Naive thymus-derived CD4-positive, alpha-beta T cell (primary cell): Measurements from ENCODE around the gene PFDN1. TPM values are rescaled to one million over a fixed set of nuclear protein-coding genes. Genes with fewer than 3 reads are reported as not detected.

ENCODE experiments used
- ATAC-seq: fragments of 150-1000 bp; cut with Tn5 transposase; 2 replicates; pipeline ENCODE4 v1.10.0; 2021; ENCODE audit warnings: mild to moderate bottlenecking, moderate library complexity
- CTCF ChIA-PET: fragments of 350-600 bp; sonication (Branson Sonifier 250); formaldehyde crosslinking; loops from one replicate; lab custom pipeline; 2021; ENCODE audit warnings: antibody characterized with exemption; lab: Charles Lee
- POLR2A ChIA-PET: fragments of 350-600 bp; sonication (Branson Sonifier 250); formaldehyde crosslinking; loops from one replicate; lab custom pipeline; 2021; ENCODE audit warnings: antibody characterized with exemption, inconsistent platforms; lab: Charles Lee
- DNase-seq, 9 donors: peaks; one replicate each; pipeline versions ENCODE4 v3.0.0 to v3.0.0-alpha.2; 2020 to 2022; ENCODE audit warnings: mixed read lengths in 1 of 9
- H3K27ac ChIP-seq: one replicate; pipeline ENCODE4 v1.7.0; 2013; ENCODE audit warnings: mild to moderate bottlenecking, low read depth, low read length, moderate library complexity
- H3K27me3 ChIP-seq, 2 donors: one replicate each; pipeline ENCODE4 v1.7.0; 2013; ENCODE audit warnings: low read length in 2 of 2, mild to moderate bottlenecking in 2 of 2, moderate library complexity in 2 of 2; ENCODE audit not compliant: control insufficient read depth in 2 of 2, insufficient read depth in 2 of 2
- H3K36me3 ChIP-seq, 3 experiments: 1 replicate in 2 of 3; 2 replicates in 1 of 3; pipeline ENCODE4 v1.7.0; 2013; ENCODE audit warnings: low read length in 3 of 3, mild to moderate bottlenecking in 3 of 3, moderate library complexity in 1 of 3; ENCODE audit not compliant: insufficient read depth in 3 of 3, control insufficient read depth in 2 of 3
- H3K4me1 ChIP-seq, 2 donors: one replicate each; pipeline ENCODE4 v1.7.0; 2013; ENCODE audit warnings: low read length in 2 of 2, mild to moderate bottlenecking in 2 of 2, moderate library complexity in 1 of 2; ENCODE audit not compliant: control insufficient read depth in 2 of 2, insufficient read depth in 2 of 2
- H3K4me3 ChIP-seq: 2 replicates; pipeline ENCODE4 v1.7.0; 2013; ENCODE audit warnings: mild to moderate bottlenecking, low read length
- H3K9me3 ChIP-seq, 3 experiments: 1 replicate in 2 of 3; 2 replicates in 1 of 3; pipeline ENCODE4 v1.7.0; 2013; ENCODE audit warnings: low read length in 3 of 3; ENCODE audit not compliant: control insufficient read depth in 2 of 3
- H3K27ac Mint-ChIP-seq, 9 donors: one replicate each; pipeline ENCODE4 v1.8.0; 2020 to 2022; ENCODE audit warnings: mixed read lengths in 9 of 9, mild to moderate bottlenecking in 8 of 9, moderate library complexity in 5 of 9, inconsistent platforms in 2 of 9
- H3K27me3 Mint-ChIP-seq, 5 donors: one replicate each; pipeline ENCODE4 v1.8.0; 2021 to 2022; ENCODE audit warnings: mixed read lengths in 5 of 5, mild to moderate bottlenecking in 1 of 5
- H3K36me3 Mint-ChIP-seq, 5 donors: one replicate each; pipeline ENCODE4 v1.8.0; 2020 to 2022; ENCODE audit warnings: mixed read lengths in 5 of 5, mild to moderate bottlenecking in 3 of 5, inconsistent platforms in 1 of 5
- H3K4me1 Mint-ChIP-seq, 7 donors: one replicate each; pipeline ENCODE4 v1.8.0; 2020 to 2022; ENCODE audit warnings: mixed read lengths in 7 of 7, mild to moderate bottlenecking in 3 of 7, inconsistent platforms in 1 of 7
- H3K4me3 Mint-ChIP-seq, 10 donors: one replicate each; pipeline ENCODE4 v1.8.0; 2020 to 2022; ENCODE audit warnings: mild to moderate bottlenecking in 10 of 10, mixed read lengths in 10 of 10, moderate library complexity in 6 of 10, inconsistent platforms in 2 of 10
- H3K9me3 Mint-ChIP-seq, 11 donors: one replicate each; pipeline ENCODE4 v1.8.0; 2020 to 2022; ENCODE audit warnings: mixed read lengths in 11 of 11, mild to moderate bottlenecking in 4 of 11, inconsistent platforms in 1 of 11, moderate library complexity in 1 of 11
- intact Hi-C, 2 donors: fragments of 100-400 bp; cut with micrococcal nuclease; formaldehyde crosslinking; loops; one replicate each; pipeline ENCODE4 v1.15.1; 2023
- polyA plus RNA-seq, 2 donors: library from polyadenylated mRNA; unstranded; fragments of 300-500 nt; fragmentation: Illumina TruSeq; gene quantifications; one replicate each; pipeline ENCODE4 v1.2.3, GENCODE V29; 2021
- total RNA-seq, 6 experiments: library from RNA in 5 of 6; stranded (reverse) in 5 of 6; gene quantifications; 1 replicate in 5 of 6; 2 replicates in 1 of 6; pipeline ENCODE4 v1.2.3 and lab custom pipeline; 2021 to 2026

Gene PFDN1
- total and polyA plus RNA-seq, 7 experiments from 2014 or later = 24.8 to 139 (median 37.2) TPM

DNA sequence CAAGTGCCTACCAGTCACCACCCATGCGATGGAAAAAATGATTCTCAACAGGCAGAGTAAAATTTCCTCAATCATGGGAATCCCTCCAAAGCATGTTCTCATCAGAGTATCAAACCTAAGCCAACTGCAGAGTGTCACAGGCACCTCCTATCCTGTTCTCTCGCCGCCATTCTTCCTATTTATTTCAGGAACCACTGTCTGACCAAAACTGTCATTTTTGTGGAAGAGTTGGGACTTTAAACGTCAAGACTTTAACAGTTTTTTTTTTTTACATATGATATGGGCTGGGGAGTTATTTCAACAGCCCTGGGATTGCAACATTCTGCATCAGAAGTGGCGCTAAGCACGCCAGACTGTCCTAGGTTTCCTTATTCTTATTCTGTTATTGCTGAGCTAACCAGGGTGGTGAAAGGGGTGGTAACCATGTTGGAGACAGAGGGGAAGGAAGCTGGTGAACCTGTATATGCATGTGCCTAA, 29.5 kb downstream of the PFDN1 start:
- Histone ChIP-seq H3K4me1 (no peaks in the 10 kb centered on the region), H3K36me3 (no peaks in the 10 kb centered on the region), H3K27ac (no peak overlapping the region), H3K4me3 (no peak overlapping the region), H3K27me3 (no peaks in the 10 kb centered on the region), H3K9me3 (no peaks in the 10 kb centered on the region)
- Mint-ChIP-seq H3K36me3 (peaks cover 4 to 35% (median 28%) of the 10 kb centered on the region in 5 donors), H3K27ac (peak overlapping the region in 1 of 9 donors; percentile 45), H3K4me3 (no peak overlapping the region), H3K27me3 (no peaks in the 10 kb centered on the region), H3K9me3 (peaks cover 0 to 2% (median 0%) of the 10 kb centered on the region in 11 donors), H3K4me1 (peaks cover 8 to 20% (median 12%) of the 10 kb centered on the region in 7 donors)
- POLR2A ChIA-PET = no interaction called here
- DNase-seq = no peak
- ATAC-seq = peak; percentile 85
- intact Hi-C loops = no loop called here
- CTCF ChIA-PET = no interaction called here

DNA sequence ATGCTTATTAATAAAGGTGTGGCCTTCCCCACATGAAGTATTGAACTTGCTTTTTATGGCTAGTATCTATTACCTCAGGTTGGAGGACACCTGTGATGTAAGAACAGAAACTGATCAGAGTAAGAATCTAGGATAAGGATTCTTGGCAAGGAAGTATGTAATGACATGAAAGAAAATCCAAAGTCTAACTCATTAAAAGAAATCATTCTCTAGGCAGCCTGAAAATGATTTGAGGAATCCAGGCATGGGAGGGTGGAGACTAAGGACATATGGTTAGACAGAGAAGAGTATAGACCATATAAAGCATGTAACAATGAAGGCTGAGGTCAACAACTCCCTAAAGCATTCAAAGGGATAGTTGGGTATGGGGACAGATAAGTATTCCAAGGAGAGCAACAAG, 32.9 kb downstream of the PFDN1 start:
- Histone ChIP-seq H3K36me3 (no peaks in the 10 kb centered on the region), H3K4me1 (peaks cover 0 to 24% of the 10 kb centered on the region in 2 donors), H3K9me3 (no peaks in the 10 kb centered on the region), H3K4me3 (no peak overlapping the region), H3K27ac (no peak overlapping the region), H3K27me3 (no peaks in the 10 kb centered on the region)
- intact Hi-C loops = no loop called here
- peaks cover 27 to 41% (median 37%) of the 10 kb centered on the region in 7 donors for H3K4me1 Mint-ChIP-seq
- peaks cover 0 to 20% (median 10%) of the 10 kb centered on the region in 5 donors for H3K36me3 Mint-ChIP-seq
- H3K4me3 Mint-ChIP-seq = no peak overlapping the region
- H3K27ac Mint-ChIP-seq = no peak overlapping the region
- no peaks in the 10 kb centered on the region for H3K27me3 Mint-ChIP-seq
- H3K9me3 Mint-ChIP-seq = no peaks in the 10 kb centered on the region
- ChIA-PET POLR2A (no interaction called here), CTCF (no interaction called here)
- DNase-seq = no peak
- no peak for ATAC-seq

DNA sequence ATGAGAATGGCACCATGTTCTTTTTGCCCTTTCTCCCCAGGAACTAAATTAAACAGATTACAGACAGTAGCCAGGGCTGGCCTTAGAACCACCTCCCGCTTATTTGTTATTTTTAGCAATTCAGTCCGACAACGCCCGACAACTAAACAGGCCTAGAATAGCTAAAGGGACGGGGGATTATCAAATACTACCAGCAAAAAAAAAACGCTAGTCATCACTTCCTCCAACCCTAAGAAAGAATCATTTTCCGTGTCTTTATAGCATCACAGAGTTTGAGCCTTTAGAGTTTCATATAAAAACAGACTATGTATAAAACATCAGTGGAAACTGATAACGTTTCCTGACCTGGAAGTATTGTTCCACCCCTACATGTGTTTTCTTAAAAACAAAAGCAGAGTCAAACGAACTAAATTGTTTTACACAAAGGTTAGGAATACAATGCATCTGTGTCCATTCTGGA, 35.3 kb downstream of the PFDN1 start:
- Histone ChIP-seq H3K4me3 (no peak overlapping the region), H3K27ac (peak overlapping the region; percentile 57), H3K27me3 (no peaks in the 10 kb centered on the region), H3K36me3 (no peaks in the 10 kb centered on the region), H3K4me1 (peaks cover 0 to 24% of the 10 kb centered on the region in 2 donors), H3K9me3 (no peaks in the 10 kb centered on the region)
- peak; percentile 24 for ATAC-seq
- intact Hi-C loops = loop anchor here in 1 of 2 donors (1.0 to 2.0 kb wide), 3 partner anchors 8 to 35 kb away; partner anchors contain the start of gene PFDN1
- DNase-seq = peak in 1 of 9 donors; percentile 3
- H3K4me3 Mint-ChIP-seq = peak overlapping the region; percentile 26 to 78 (median 64)
- peak overlapping the region; percentile 64 to 85 (median 76) for H3K27ac Mint-ChIP-seq
- CTCF ChIA-PET = interaction anchor here (0.9 to 1.0 kb wide), 2 partner anchors 10 to 70 kb away, joined by 3 read pairs; no protein-coding TSS in a partner anchor
- no peaks in the 10 kb centered on the region for H3K27me3 Mint-ChIP-seq
- peaks cover 0 to 13% (median 7%) of the 10 kb centered on the region in 5 donors for H3K36me3 Mint-ChIP-seq
- POLR2A ChIA-PET = interaction anchor here (1.0 to 1.7 kb wide), 3 partner anchors 8 to 35 kb away, joined by 3 to 5 read pairs (median 4); partner anchors contain the start of gene PFDN1
- peaks cover 25 to 51% (median 38%) of the 10 kb centered on the region in 7 donors for H3K4me1 Mint-ChIP-seq
- no peaks in the 10 kb centered on the region for H3K9me3 Mint-ChIP-seq

GRCh38 chr5:140267201-140267540, 35.7 kb downstream of the PFDN1 start:
- H3K27ac Mint-ChIP-seq = peak overlapping the region; percentile 64 to 85 (median 76)

DNA sequence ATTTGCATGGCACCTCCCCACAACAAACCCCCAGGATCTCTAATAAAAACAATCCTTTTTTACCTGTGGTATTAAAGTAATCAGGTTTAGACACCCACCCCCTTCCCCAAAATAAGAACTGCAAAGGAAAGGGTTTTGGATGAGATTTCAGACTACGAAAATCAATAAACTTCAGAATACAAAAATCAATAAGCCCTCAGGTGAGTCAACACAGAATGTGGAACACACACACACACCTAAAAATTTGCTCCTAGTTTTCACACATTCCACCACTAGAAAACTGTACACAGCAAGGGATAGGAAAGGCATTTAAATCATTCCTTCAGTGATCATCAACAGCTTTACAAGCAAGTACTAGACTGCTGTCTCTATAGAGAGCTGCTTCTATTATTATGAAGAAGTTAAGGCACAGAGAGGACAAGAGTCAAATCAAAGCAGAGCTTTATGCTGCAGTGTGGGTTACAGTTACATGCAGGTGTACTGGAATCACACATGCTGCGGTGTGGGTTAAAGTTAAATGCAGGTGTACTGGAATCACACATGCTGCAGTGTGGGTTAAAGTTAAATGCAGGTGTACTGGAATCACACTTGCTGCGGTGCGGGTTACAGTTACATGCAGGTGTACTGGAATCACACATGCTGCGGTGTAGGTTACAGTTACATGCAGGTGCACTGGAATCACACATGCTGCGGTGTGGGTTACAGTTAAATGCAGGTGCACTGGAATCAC, 36.3 kb downstream of the PFDN1 start:
- Histone ChIP-seq H3K4me1 (peaks cover 2 to 24% of the 10 kb centered on the region in 2 donors), H3K4me3 (no peak overlapping the region), H3K36me3 (no peaks in the 10 kb centered on the region), H3K27me3 (no peaks in the 10 kb centered on the region), H3K9me3 (no peaks in the 10 kb centered on the region), H3K27ac (peak overlapping the region; percentile 57)
- H3K36me3 Mint-ChIP-seq = peaks cover 0 to 14% (median 9%) of the 10 kb centered on the region in 5 donors
- H3K4me3 Mint-ChIP-seq = peak overlapping the region in 9 of 10 donors; percentile 56 to 78 (median 65)
- intact Hi-C loops = loop anchor here in 1 of 2 donors (1.0 to 2.0 kb wide), 3 partner anchors 7 to 36 kb away; partner anchors contain the start of gene PFDN1
- peak overlapping the region; percentile 64 to 85 (median 78) for H3K27ac Mint-ChIP-seq
- POLR2A ChIA-PET = interaction anchor here (0.7 to 1.7 kb wide), 3 partner anchors 13 to 120 kb away, joined by 3 to 5 read pairs (median 4); partner anchors contain the start of gene PFDN1
- ATAC-seq (no peak), DNase-seq (peak in 4 of 9 donors; percentile 5 to 42 (median 28))
- no peaks in the 10 kb centered on the region for H3K9me3 Mint-ChIP-seq
- H3K4me1 Mint-ChIP-seq = peaks cover 28 to 54% (median 45%) of the 10 kb centered on the region in 7 donors
- CTCF ChIA-PET = interaction anchor here (1.0 kb wide), 1 partner anchor 71 kb away, joined by 3 read pairs; no protein-coding TSS in a partner anchor
- no peaks in the 10 kb centered on the region for H3K27me3 Mint-ChIP-seq

More at GRCh38 chr5:140267201-140267540, 35.7 kb downstream of the PFDN1 start:
- CTCF ChIA-PET = interaction anchor here (1.0 kb wide), 1 partner anchor 71 kb away, joined by 3 read pairs; no protein-coding TSS in a partner anchor
- peaks cover 0 to 13% (median 7%) of the 10 kb centered on the region in 5 donors for H3K36me3 Mint-ChIP-seq
- no peaks in the 10 kb centered on the region for H3K27me3 ChIP-seq
- peaks cover 0 to 24% of the 10 kb centered on the region in 2 donors for H3K4me1 ChIP-seq
- no peaks in the 10 kb centered on the region for H3K9me3 Mint-ChIP-seq
- no peaks in the 10 kb centered on the region for H3K36me3 ChIP-seq
- intact Hi-C loops = loop anchor here in 1 of 2 donors (1.0 to 2.0 kb wide), 3 partner anchors 8 to 36 kb away; partner anchors contain the start of gene PFDN1
- DNase-seq (peak in 3 of 9 donors; percentile 8 to 38 (median 21)), ATAC-seq (peak; percentile 64)
- H3K9me3 ChIP-seq = no peaks in the 10 kb centered on the region
- H3K27me3 Mint-ChIP-seq = no peaks in the 10 kb centered on the region
- H3K4me1 Mint-ChIP-seq = peaks cover 25 to 51% (median 41%) of the 10 kb centered on the region in 7 donors
- peak overlapping the region; percentile 57 for H3K27ac ChIP-seq
- POLR2A ChIA-PET = interaction anchor here (1.0 to 1.7 kb wide), 3 partner anchors 9 to 35 kb away, joined by 3 to 5 read pairs (median 4); partner anchors contain the start of gene PFDN1
- H3K4me3 Mint-ChIP-seq = peak overlapping the region; percentile 26 to 78 (median 64)
- no peak overlapping the region for H3K4me3 ChIP-seq

GRCh38 chr5:140265845-140266244, 37.1 kb downstream of the PFDN1 start:
- H3K4me1 Mint-ChIP-seq = peaks cover 29 to 59% (median 48%) of the 10 kb centered on the region in 7 donors
- Histone ChIP-seq H3K36me3 (no peaks in the 10 kb centered on the region), H3K4me3 (no peak overlapping the region), H3K4me1 (peaks cover 3 to 24% of the 10 kb centered on the region in 2 donors), H3K27ac (no peak overlapping the region), H3K27me3 (no peaks in the 10 kb centered on the region), H3K9me3 (no peaks in the 10 kb centered on the region)
- intact Hi-C loops = loop anchor here in 1 of 2 donors (2.0 kb wide), 2 partner anchors 15 to 37 kb away; partner anchors contain the start of gene PFDN1
- peak overlapping the region; percentile 5 to 85 (median 74) for H3K27ac Mint-ChIP-seq
- POLR2A ChIA-PET = no interaction called here
- peak overlapping the region in 6 of 10 donors; percentile 23 to 76 (median 66) for H3K4me3 Mint-ChIP-seq
- CTCF ChIA-PET = no interaction called here
- no peak for DNase-seq
- no peak for ATAC-seq
- no peaks in the 10 kb centered on the region for H3K9me3 Mint-ChIP-seq
- H3K27me3 Mint-ChIP-seq = no peaks in the 10 kb centered on the region
- H3K36me3 Mint-ChIP-seq = peaks cover 0 to 16% (median 12%) of the 10 kb centered on the region in 5 donors
